IPS-15b (cell line): ENCODE measurements around the gene ZMYND10.
"Not testable (repeated sequence)": the region's sequence is repeated elsewhere in the genome, so short reads cannot be mapped to it uniquely, and the experiment has no call there.

Experiments
- H3K27me3 ChIP-seq: one replicate; pipeline ENCODE4 v1.6.1; 2013; ENCODE audit warnings: low read length; ENCODE audit not compliant: control insufficient read depth, insufficient read depth
- H3K36me3 ChIP-seq: one replicate; pipeline ENCODE4 v1.6.1; 2013; ENCODE audit warnings: low read length; ENCODE audit not compliant: control insufficient read depth, insufficient read depth
- H3K4me1 ChIP-seq: one replicate; pipeline ENCODE4 v1.6.1; 2013; ENCODE audit warnings: mild to moderate bottlenecking, low read length; ENCODE audit not compliant: control insufficient read depth, insufficient read depth
- H3K4me3 ChIP-seq: one replicate; pipeline ENCODE4 v1.5.1; 2013; ENCODE audit warnings: low read depth, low read length
- H3K9ac ChIP-seq: one replicate; pipeline ENCODE4 v1.6.1; 2013; ENCODE audit warnings: low read depth, mild to moderate bottlenecking, low read length
- H3K9me3 ChIP-seq: one replicate; pipeline ENCODE4 v1.6.1; 2013; ENCODE audit warnings: mild to moderate bottlenecking, low read length; ENCODE audit not compliant: control insufficient read depth, insufficient read depth

The ZMYND10 gene

DNA sequence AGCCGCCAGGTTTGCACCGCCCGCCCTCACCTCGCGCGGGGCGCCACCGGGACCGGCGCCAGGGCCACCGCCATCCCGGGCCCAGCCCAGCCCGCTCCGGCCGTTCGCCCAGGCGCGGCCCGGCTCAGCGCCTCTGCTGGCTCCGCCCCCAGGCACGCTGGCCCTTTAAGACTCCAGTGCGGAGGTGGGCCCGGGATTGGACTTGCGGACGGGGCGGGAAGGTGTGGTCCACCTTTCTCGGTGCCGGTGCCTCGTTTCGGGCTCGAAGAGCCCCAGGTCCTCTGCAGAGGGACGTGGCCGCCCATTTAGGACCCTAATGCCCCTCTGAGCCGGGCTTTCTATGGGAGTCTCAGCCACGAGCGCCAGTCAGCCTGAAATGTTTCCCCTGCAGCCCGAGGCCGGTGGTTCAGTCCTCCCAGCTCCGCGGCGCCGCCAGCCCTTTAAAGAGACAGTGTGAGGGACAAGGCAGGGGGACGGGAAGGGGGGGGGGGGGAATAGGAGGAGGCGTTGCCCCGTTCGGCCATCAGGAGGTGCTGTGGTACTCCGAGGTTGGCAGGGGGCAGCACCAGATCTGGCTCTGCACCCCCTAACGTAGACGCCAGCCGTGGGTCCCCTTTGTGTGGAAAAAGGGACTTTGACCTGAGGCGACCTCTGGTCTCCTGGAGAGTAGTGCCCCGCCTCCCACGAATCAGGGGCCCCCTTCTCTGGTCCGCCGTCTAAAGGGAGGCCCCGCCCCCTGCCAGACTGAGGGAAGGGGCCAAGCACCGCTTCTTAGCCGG is 24.0 kb downstream of the ZMYND10 start:
- Histone ChIP-seq H3K9ac (peak overlapping the region; percentile 100), H3K4me3 (peak overlapping the region; percentile 99), H3K4me1 (peaks cover 7% of the 10 kb centered on the region), H3K9me3 (no peaks in the 10 kb centered on the region), H3K27me3 (no peaks in the 10 kb centered on the region), H3K36me3 (peaks cover 38% of the 10 kb centered on the region)

DNA sequence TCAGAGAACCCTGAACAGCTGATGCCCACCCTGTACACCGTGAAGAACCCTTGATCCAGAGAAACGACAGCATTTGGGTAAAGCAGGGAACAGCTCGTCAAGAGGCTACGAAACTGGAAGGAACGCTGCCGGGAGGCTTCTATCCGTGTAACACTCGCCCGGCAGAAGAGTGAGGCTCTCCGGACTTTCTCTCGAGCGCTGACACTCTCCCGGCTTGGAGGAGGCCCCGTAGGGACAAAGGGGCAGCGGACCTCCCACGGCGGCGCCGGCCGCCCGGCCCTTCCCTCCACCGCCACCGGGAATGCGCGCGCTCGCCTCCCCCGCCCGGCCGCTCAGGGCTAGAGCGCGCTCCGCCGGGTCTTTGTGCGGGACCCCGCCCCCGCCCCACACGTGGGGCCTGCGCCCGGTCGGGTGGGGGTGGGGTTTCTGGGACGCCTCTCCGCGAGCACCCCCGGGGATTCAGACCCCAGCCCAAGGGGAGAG is 24.6 kb downstream of the ZMYND10 start:
- peaks cover 7% of the 10 kb centered on the region for H3K4me1 ChIP-seq
- H3K9me3 ChIP-seq: no peaks in the 10 kb centered on the region
- no peaks in the 10 kb centered on the region for H3K27me3 ChIP-seq
- H3K4me3 ChIP-seq: peak overlapping the region; percentile 99
- peak overlapping the region; percentile 100 for H3K9ac ChIP-seq
- H3K36me3 ChIP-seq: peaks cover 40% of the 10 kb centered on the region

GRCh38 chr3:50319894-50320625 is 25.5 kb downstream of the ZMYND10 start:
- peaks cover 7% of the 10 kb centered on the region for H3K4me1 ChIP-seq

GRCh38 chr3:50319181-50319893 is 26.2 kb downstream of the ZMYND10 start:
- H3K9ac ChIP-seq: no peak overlapping the region
- H3K4me3 ChIP-seq: no peak overlapping the region
- peaks cover 35% of the 10 kb centered on the region for H3K36me3 ChIP-seq
- no peaks in the 10 kb centered on the region for H3K27me3 ChIP-seq
- H3K9me3 ChIP-seq: no peaks in the 10 kb centered on the region
- H3K4me1 ChIP-seq: peaks cover 7% of the 10 kb centered on the region

More at GRCh38 chr3:50319894-50320625, 25.5 kb downstream of the ZMYND10 start:
- no peaks in the 10 kb centered on the region for H3K27me3 ChIP-seq
- peaks cover 35% of the 10 kb centered on the region for H3K36me3 ChIP-seq
- H3K9me3 ChIP-seq: no peaks in the 10 kb centered on the region
- H3K9ac ChIP-seq: peak overlapping the region; percentile 94
- peak overlapping the region; percentile 99 for H3K4me3 ChIP-seq

GRCh38 chr3:50318615-50319014 is 26.9 kb downstream of the ZMYND10 start:
- peaks cover 7% of the 10 kb centered on the region for H3K4me1 ChIP-seq
- no peaks in the 10 kb centered on the region for H3K27me3 ChIP-seq
- no peak overlapping the region for H3K4me3 ChIP-seq
- H3K36me3 ChIP-seq: peaks cover 35% of the 10 kb centered on the region
- no peak overlapping the region for H3K9ac ChIP-seq
- H3K9me3 ChIP-seq: no peaks in the 10 kb centered on the region

- Histone ChIP-seq H3K9ac (no peak overlapping the region), H3K9me3 (no peaks in the 10 kb centered on the region), H3K36me3 (peaks cover 35% of the 10 kb centered on the region), H3K27me3 (no peaks in the 10 kb centered on the region), H3K4me1 (peaks cover 7% of the 10 kb centered on the region), H3K4me3 (no peak overlapping the region)
Measured at GRCh38 chr3:50318163-50318562, 27.4 kb downstream of the ZMYND10 start.

- Histone ChIP-seq H3K9me3 (no peaks in the 10 kb centered on the region), H3K9ac (no peak overlapping the region), H3K4me3 (no peak overlapping the region), H3K27me3 (no peaks in the 10 kb centered on the region), H3K4me1 (peaks cover 3% of the 10 kb centered on the region), H3K36me3 (peaks cover 35% of the 10 kb centered on the region)
Measured at GRCh38 chr3:50317300-50317699, 28.2 kb downstream of the ZMYND10 start.

- Histone ChIP-seq H3K36me3 (peaks cover 35% of the 10 kb centered on the region), H3K9me3 (no peaks in the 10 kb centered on the region), H3K27me3 (no peaks in the 10 kb centered on the region), H3K4me3 (no peak overlapping the region), H3K4me1 (peaks cover 3% of the 10 kb centered on the region), H3K9ac (no peak overlapping the region)
Measured at GRCh38 chr3:50316657-50317242, 28.8 kb downstream of the ZMYND10 start.

DNA sequence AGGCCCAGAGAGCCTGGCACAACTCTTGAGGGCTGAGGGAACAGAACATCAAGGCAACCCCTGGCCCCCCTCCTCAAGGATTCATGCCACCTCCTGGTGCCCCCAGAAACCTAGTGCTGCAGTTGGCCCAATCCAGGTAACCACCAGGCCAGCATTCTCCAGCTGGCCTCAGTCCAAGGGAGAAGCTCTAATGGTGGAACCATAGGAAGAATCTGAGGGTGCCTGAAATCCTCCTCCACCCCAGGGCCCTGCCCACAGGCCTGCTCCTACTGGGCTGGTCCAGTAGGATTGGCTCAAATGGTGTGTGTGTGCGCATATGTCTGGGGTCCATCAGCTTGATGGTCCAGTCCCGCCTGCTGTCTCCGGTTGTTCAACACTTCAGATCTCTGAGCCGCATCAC is 30.7 kb downstream of the ZMYND10 start:
- Histone ChIP-seq H3K36me3 (peaks cover 32% of the 10 kb centered on the region), H3K9ac (no peak overlapping the region), H3K27me3 (no peaks in the 10 kb centered on the region), H3K4me1 (no peaks in the 10 kb centered on the region), H3K9me3 (no peaks in the 10 kb centered on the region), H3K4me3 (no peak overlapping the region)

GRCh38 chr3:50314342-50314741 is 31.2 kb downstream of the ZMYND10 start:
- Histone ChIP-seq H3K9ac (no peak overlapping the region), H3K4me1 (no peaks in the 10 kb centered on the region), H3K9me3 (peaks cover 3% of the 10 kb centered on the region), H3K4me3 (no peak overlapping the region), H3K27me3 (no peaks in the 10 kb centered on the region), H3K36me3 (peaks cover 27% of the 10 kb centered on the region)

DNA sequence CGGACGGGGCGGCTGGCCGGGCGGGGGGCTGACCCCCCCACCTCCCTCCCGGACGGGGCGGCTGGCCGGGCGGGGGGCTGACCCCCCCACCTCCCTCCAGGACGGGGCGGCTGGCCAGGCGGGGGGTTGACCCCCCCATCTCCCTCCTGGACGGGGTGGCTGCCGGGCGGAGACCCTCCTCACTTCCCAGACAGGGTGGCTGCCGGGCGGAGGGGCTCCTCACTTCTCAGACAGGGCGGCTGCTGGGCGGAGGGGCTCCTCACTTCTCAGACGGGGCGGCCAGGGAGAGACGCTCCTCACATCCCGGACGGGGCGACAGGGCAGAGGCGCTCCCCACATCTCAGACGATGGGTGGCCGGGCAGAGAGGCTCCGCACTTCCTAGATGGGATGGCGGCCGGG is 33.5 kb downstream of the ZMYND10 start:
- H3K9me3 ChIP-seq, H3K4me1 ChIP-seq, H3K4me3 ChIP-seq, H3K36me3 ChIP-seq, H3K27me3 ChIP-seq, H3K9ac ChIP-seq: not testable (repeated sequence)
